GM12878 (cell line): ENCODE results near the gene ZNF474.

Experiments used
- BCL3 ChIP-seq: IDR thresholded peaks from 2 replicates; pipeline ENCODE4 v1.6.1; 2011; ENCODE audit warnings: borderline replicate concordance, low read depth, mild to moderate bottlenecking, moderate library complexity, low read length; ENCODE audit not compliant: insufficient read depth, poor library complexity, severe bottlenecking
- CBX5 ChIP-seq: sonication (generic); IDR thresholded peaks from 2 replicates; pipeline ENCODE4 v1.6.1; 2016; ENCODE audit warnings: low read depth, moderate library complexity, mild to moderate bottlenecking, inconsistent platforms
- CHD4 ChIP-seq: fragments of 200-600 bp; sonication (generic); IDR thresholded peaks from 2 replicates; pipeline ENCODE4 v1.6.1; 2016; ENCODE audit warnings: mild to moderate bottlenecking
- CTCF ChIP-seq, 3 experiments: IDR thresholded peaks in 2 of 3; conservative IDR thresholded peaks in 1 of 3; 2 replicates each; pipeline ENCODE4 v1.5.1; 2011; ENCODE audit warnings: low read depth in 3 of 3, low read length in 3 of 3, mild to moderate bottlenecking in 3 of 3, control low read depth in 2 of 3, moderate library complexity in 2 of 3, inconsistent platforms in 1 of 3, mixed read lengths in 1 of 3; ENCODE audit not compliant: control insufficient read depth in 2 of 3, insufficient read depth in 1 of 3; ENCODE audit errors: extremely low read depth in 1 of 3
- EGR1 ChIP-seq, 2 experiments: IDR thresholded peaks; 1 replicate in 1 of 2; 2 replicates in 1 of 2; pipeline ENCODE4 v1.6.1; 2011 to 2012; ENCODE audit warnings: low read depth in 2 of 2, low read length in 2 of 2, borderline replicate concordance in 1 of 2, mild to moderate bottlenecking in 1 of 2, moderate library complexity in 1 of 2
- EZH2 ChIP-seq: IDR thresholded peaks from 2 replicates; pipeline ENCODE4 v1.6.1; 2012; ENCODE audit warnings: low read depth, mild to moderate bottlenecking, control low read depth, inconsistent platforms, low read length, borderline replicate concordance; ENCODE audit not compliant: control insufficient read depth
- NR2F1 ChIP-seq: fragments of 450-650 bp; conservative IDR thresholded peaks from 2 replicates; pipeline ENCODE4 v1.6.1; 2017; ENCODE audit warnings: mild to moderate bottlenecking
- POLR2A ChIP-seq: IDR thresholded peaks from 2 replicates; pipeline ENCODE4 v1.6.1; 2011; ENCODE audit warnings: low read depth, mild to moderate bottlenecking, low read length
- POLR2AphosphoS2 ChIP-seq: IDR thresholded peaks from 2 replicates; pipeline ENCODE4 v1.6.1; 2011; ENCODE audit warnings: low read depth, mild to moderate bottlenecking, low read length, improper control_type of control experiment, moderate library complexity
- POLR2AphosphoS5 ChIP-seq: IDR thresholded peaks from 2 replicates; pipeline ENCODE4 v1.6.1; 2011; ENCODE audit warnings: mild to moderate bottlenecking, low read length, inconsistent platforms
- STAT1 ChIP-seq: fragments of 450-650 bp; conservative IDR thresholded peaks from 2 replicates; pipeline ENCODE4 v1.6.1; 2014; ENCODE audit warnings: antibody characterized with exemption, mild to moderate bottlenecking
- TBL1XR1 ChIP-seq: IDR thresholded peaks from 2 replicates; pipeline ENCODE4 v1.6.1; 2012; ENCODE audit warnings: low read depth, low read length, improper control_type of control experiment
- ZNF274 ChIP-seq: IDR thresholded peaks from one replicate; pipeline ENCODE4 v1.8.0; 2011; ENCODE audit not compliant: insufficient read length, insufficient read depth
- TF ChIP-seq, protein P1 (sequence below): fragments of 450-650 bp; IDR thresholded peaks from 2 replicates; pipeline ENCODE4 v1.6.1; 2016; ENCODE audit warnings: mild to moderate bottlenecking

- TF ChIP-seq TBL1XR1: no peak
- no peak for TF ChIP-seq CTCF (IDR thresholded peaks at IDR 0.05 in 2 of 3, conservative IDR thresholded peaks at IDR 0.05 in 1 of 3; ENCODE audit: control insufficient read depth in 2 of 3, extremely low read depth in 1 of 3, insufficient read depth in 1 of 3, low read depth in 3 of 3, low read length in 3 of 3)
- TF ChIP-seq POLR2AphosphoS5: no peak
- no peak for TF ChIP-seq ZNF274
- TF ChIP-seq POLR2AphosphoS2: no peak
- TF ChIP-seq NR2F1: no peak
- no peak for TF ChIP-seq CBX5
- TF ChIP-seq POLR2A: no peak
- TF ChIP-seq, protein P1, sequence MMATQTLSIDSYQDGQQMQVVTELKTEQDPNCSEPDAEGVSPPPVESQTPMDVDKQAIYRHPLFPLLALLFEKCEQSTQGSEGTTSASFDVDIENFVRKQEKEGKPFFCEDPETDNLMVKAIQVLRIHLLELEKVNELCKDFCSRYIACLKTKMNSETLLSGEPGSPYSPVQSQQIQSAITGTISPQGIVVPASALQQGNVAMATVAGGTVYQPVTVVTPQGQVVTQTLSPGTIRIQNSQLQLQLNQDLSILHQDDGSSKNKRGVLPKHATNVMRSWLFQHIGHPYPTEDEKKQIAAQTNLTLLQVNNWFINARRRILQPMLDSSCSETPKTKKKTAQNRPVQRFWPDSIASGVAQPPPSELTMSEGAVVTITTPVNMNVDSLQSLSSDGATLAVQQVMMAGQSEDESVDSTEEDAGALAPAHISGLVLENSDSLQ: no peak
- TF ChIP-seq EGR1 (IDR thresholded peaks at IDR 0.05; ENCODE audit: borderline replicate concordance in 1 of 2, low read depth in 2 of 2, low read length in 2 of 2): no peak
- no peak for TF ChIP-seq STAT1
- TF ChIP-seq BCL3: no peak
- no peak for TF ChIP-seq CHD4
- TF ChIP-seq EZH2: no peak
These were observed 17.9 kb upstream of the ZNF474 start for GRCh38 chr5:122111460-122111859.
